SK-N-SH (cell line): Measurements from ENCODE around the gene ERBB2. TPM values are rescaled to one million over a fixed set of nuclear protein-coding genes. Genes with fewer than 3 reads are reported as not detected.

ENCODE experiments used
- CTCF ChIA-PET: fragments of 300-600, 350-600 bp; formaldehyde crosslinking; extraction: SDS; loops from one replicate; lab custom pipeline; 2021; lab: Yijun Ruan, JAX
- POLR2A ChIA-PET: fragments of 350-600 bp; sonication (Branson Sonifier 250); formaldehyde crosslinking; extraction: SDS; loops from one replicate; lab custom pipeline; 2020; ENCODE audit warnings: antibody characterized with exemption, inconsistent platforms; lab: Yijun Ruan, JAX
- DNase-seq: peaks from one replicate; pipeline ENCODE4 v3.0.0; 2012
- H2AFZ ChIP-seq: fragments of 200-600 bp; sonication (generic); 2 replicates; pipeline ENCODE4 v1.8.1; 2016; ENCODE audit warnings: antibody characterized with exemption, mild to moderate bottlenecking, low read depth
- H3F3A ChIP-seq: fragments of 200-600 bp; sonication (generic); replicated peaks from 2 replicates; pipeline ENCODE3; 2016; ENCODE audit warnings: antibody characterized with exemption, mild to moderate bottlenecking; ENCODE audit not compliant: insufficient read depth
- H3K27ac ChIP-seq, 2 experiments: fragments of 200-500 bp in 1 of 2; fragments of 200-600 bp in 1 of 2; sonication (Bioruptor generic) in 1 of 2; sonication (generic), shearing (Covaris generic) in 1 of 2; 2 replicates each; pipeline versions ENCODE4 v1.5.1 to v1.6.1; 2014 to 2016; ENCODE audit warnings: low read depth in 2 of 2, inconsistent platforms in 1 of 2, low read length in 1 of 2, mild to moderate bottlenecking in 1 of 2, mixed read lengths in 1 of 2
- H3K27me3 ChIP-seq: fragments of 200-600 bp; sonication (generic), shearing (Covaris generic); 2 replicates; pipeline ENCODE4 v1.6.1; 2016; ENCODE audit warnings: mixed run types; ENCODE audit not compliant: insufficient read depth
- H3K36me3 ChIP-seq, 2 experiments: fragments of 200-500 bp in 1 of 2; fragments of 200-600 bp in 1 of 2; sonication (Bioruptor generic) in 1 of 2; sonication (generic) in 1 of 2; replicated peaks in 1 of 2; 2 replicates each; pipeline versions ENCODE3 to v1.5.1; 2014 to 2016; ENCODE audit warnings: low read length in 1 of 2, mild to moderate bottlenecking in 1 of 2; ENCODE audit not compliant: insufficient read depth in 2 of 2, control insufficient read depth in 1 of 2
- H3K4me1 ChIP-seq, 2 experiments: fragments of 200-500 bp in 1 of 2; fragments of 200-600 bp in 1 of 2; sonication (Bioruptor generic) in 1 of 2; sonication (generic), shearing (Covaris generic) in 1 of 2; 2 replicates each; pipeline versions ENCODE4 v1.5.1 to v1.6.1; 2014 to 2016; ENCODE audit warnings: low read depth in 1 of 2, low read length in 1 of 2, mixed run types in 1 of 2; ENCODE audit not compliant: insufficient read depth in 2 of 2, control insufficient read depth in 1 of 2
- H3K4me2 ChIP-seq: fragments of 200-600 bp; sonication (generic), shearing (Covaris generic); 2 replicates; pipeline ENCODE4 v1.6.1; 2017; ENCODE audit warnings: mixed run types
- H3K4me3 ChIP-seq, 2 experiments: fragments of 200-500 bp in 1 of 2; fragments of 200-600 bp in 1 of 2; sonication (Bioruptor generic) in 1 of 2; sonication (generic), shearing (Covaris generic) in 1 of 2; 2 replicates each; pipeline versions ENCODE4 v1.5.1 to v1.8.1; 2014 to 2016; ENCODE audit warnings: low read depth in 2 of 2, inconsistent platforms in 1 of 2, low read length in 1 of 2, mild to moderate bottlenecking in 1 of 2, mixed read lengths in 1 of 2, moderate library complexity in 1 of 2
- H3K79me2 ChIP-seq: fragments of 200-600 bp; sonication (generic); 2 replicates; pipeline ENCODE4 v1.8.1; 2017; ENCODE audit warnings: mild to moderate bottlenecking; ENCODE audit not compliant: insufficient read depth
- H3K9ac ChIP-seq: fragments of 200-600 bp; sonication (generic); 2 replicates; pipeline ENCODE4 v1.6.1; 2017; ENCODE audit warnings: mixed run types
- H3K9me2 ChIP-seq: fragments of 200-600 bp; sonication (generic); 2 replicates; pipeline ENCODE4 v1.6.1; 2017; ENCODE audit warnings: mixed run types
- H3K9me3 ChIP-seq: fragments of 200-600 bp; sonication (generic); 2 replicates; pipeline ENCODE4 v1.6.1; 2017; ENCODE audit warnings: mixed run types, mild to moderate bottlenecking, moderate library complexity
- H4K20me1 ChIP-seq: fragments of 200-600 bp; sonication (generic); 2 replicates; pipeline ENCODE4 v1.6.1; 2017; ENCODE audit warnings: mild to moderate bottlenecking, mixed run types; ENCODE audit not compliant: insufficient read depth
- ELF1 ChIP-seq: IDR thresholded peaks from 2 replicates; pipeline ENCODE4 v1.4.0; 2012
- EP300 ChIP-seq, 2 experiments: IDR thresholded peaks; 2 replicates each; pipeline versions ENCODE4 v1.4.0 to v1.6.1; 2012; ENCODE audit warnings: borderline replicate concordance in 1 of 2, low read depth in 1 of 2, low read length in 1 of 2
- JUND ChIP-seq: IDR thresholded peaks from 2 replicates; pipeline ENCODE4 v1.4.0; 2012
- RXRA ChIP-seq: IDR thresholded peaks from 2 replicates; pipeline ENCODE4 v1.4.0; 2012; ENCODE audit warnings: low read depth, mild to moderate bottlenecking, borderline replicate concordance
- YY1 ChIP-seq: IDR thresholded peaks from 2 replicates; pipeline ENCODE4 v1.4.0; 2012; ENCODE audit warnings: low read depth, mild to moderate bottlenecking
- WGBS: methylation state at CpG from one replicate; pipeline ENCODE4 v1.1.6; 2017; ENCODE audit warnings: low lambda C conversion rate; 5-methylcytosine and 5-hydroxymethylcytosine counted together
- polyA plus RNA-seq, 3 experiments: library from polyadenylated mRNA; depleted of rRNA; stranded (reverse); fragments of >200 nt; gene quantifications; 2 replicates each; pipeline ENCODE4 v1.2.3, GENCODE V29; 2012
- TF ChIP-seq, protein P1 (sequence below): IDR thresholded peaks from 2 replicates; pipeline ENCODE4 v1.6.1; 2012; ENCODE audit warnings: mild to moderate bottlenecking, low read depth, low read length, moderate library complexity
- TF ChIP-seq, protein P2 (sequence below): IDR thresholded peaks from 2 replicates; pipeline ENCODE4; 2012
- TF ChIP-seq, protein P3 (sequence below): IDR thresholded peaks from 2 replicates; pipeline ENCODE4 v1.4.0; 2012; ENCODE audit warnings: low read depth, borderline replicate concordance
- TF ChIP-seq, protein P4 (sequence below): fragments of 150-350 bp; IDR thresholded peaks from 2 replicates; pipeline ENCODE4 v1.6.1; 2016; ENCODE audit warnings: mild to moderate bottlenecking, low read depth, low read length

The ERBB2 gene
- polyA plus RNA-seq, 1 of the 3 experiments (the other 2 are of a cell fraction): 1.9 TPM

DNA sequence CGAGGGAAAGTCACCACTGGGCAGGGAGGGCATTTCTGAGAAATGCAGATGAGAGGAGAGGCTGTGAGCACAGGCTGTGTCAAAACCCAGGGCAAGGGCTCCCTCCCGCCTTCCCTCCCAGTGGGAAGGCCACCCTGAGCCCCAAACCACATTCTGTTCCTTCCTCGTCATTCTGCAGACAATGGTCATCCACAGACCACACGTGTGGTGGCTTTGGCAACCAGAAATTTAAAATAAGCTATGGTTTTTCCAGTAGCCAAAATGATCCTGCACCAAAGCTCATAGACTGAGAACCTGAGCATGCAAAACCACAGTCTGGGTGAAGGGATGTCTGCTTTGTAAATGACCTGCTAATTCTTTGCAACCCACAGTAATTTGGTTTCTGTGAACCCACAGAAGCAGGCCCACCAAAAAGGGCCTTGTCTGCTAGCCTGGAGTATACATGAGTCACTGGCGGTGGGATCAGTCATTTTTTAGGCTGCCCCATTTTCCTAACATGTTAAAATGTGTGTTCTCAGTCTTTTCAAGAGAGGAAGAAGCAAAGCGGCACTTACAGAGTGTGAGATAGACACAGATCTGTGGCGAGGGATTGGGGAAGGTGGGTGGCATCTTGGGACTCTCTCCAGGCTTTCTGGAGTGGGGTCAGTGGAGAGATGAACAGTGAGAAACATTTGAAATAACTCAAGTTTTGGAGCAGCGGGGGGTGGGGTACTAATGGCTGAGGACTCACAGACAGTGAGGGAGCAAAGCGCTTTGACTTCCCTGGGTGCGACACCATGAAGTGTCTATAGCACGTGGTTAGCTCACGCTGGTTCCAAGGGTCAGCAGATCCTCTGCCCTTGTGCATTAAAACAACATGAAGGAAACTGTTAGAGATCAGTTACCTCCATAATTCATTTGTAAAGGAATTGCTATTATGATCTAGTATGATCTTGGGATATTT is 58.3 kb downstream of the ERBB2 start:
- H3F3A ChIP-seq: peaks cover 5% of the 10 kb centered on the region
- no peaks in the 10 kb centered on the region for H4K20me1 ChIP-seq
- H3K9me2 ChIP-seq: no peaks in the 10 kb centered on the region
- no peaks in the 10 kb centered on the region for H3K36me3 ChIP-seq
- TF ChIP-seq, protein P1, sequence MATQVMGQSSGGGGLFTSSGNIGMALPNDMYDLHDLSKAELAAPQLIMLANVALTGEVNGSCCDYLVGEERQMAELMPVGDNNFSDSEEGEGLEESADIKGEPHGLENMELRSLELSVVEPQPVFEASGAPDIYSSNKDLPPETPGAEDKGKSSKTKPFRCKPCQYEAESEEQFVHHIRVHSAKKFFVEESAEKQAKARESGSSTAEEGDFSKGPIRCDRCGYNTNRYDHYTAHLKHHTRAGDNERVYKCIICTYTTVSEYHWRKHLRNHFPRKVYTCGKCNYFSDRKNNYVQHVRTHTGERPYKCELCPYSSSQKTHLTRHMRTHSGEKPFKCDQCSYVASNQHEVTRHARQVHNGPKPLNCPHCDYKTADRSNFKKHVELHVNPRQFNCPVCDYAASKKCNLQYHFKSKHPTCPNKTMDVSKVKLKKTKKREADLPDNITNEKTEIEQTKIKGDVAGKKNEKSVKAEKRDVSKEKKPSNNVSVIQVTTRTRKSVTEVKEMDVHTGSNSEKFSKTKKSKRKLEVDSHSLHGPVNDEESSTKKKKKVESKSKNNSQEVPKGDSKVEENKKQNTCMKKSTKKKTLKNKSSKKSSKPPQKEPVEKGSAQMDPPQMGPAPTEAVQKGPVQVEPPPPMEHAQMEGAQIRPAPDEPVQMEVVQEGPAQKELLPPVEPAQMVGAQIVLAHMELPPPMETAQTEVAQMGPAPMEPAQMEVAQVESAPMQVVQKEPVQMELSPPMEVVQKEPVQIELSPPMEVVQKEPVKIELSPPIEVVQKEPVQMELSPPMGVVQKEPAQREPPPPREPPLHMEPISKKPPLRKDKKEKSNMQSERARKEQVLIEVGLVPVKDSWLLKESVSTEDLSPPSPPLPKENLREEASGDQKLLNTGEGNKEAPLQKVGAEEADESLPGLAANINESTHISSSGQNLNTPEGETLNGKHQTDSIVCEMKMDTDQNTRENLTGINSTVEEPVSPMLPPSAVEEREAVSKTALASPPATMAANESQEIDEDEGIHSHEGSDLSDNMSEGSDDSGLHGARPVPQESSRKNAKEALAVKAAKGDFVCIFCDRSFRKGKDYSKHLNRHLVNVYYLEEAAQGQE: no peak
- TF ChIP-seq, protein P2, sequence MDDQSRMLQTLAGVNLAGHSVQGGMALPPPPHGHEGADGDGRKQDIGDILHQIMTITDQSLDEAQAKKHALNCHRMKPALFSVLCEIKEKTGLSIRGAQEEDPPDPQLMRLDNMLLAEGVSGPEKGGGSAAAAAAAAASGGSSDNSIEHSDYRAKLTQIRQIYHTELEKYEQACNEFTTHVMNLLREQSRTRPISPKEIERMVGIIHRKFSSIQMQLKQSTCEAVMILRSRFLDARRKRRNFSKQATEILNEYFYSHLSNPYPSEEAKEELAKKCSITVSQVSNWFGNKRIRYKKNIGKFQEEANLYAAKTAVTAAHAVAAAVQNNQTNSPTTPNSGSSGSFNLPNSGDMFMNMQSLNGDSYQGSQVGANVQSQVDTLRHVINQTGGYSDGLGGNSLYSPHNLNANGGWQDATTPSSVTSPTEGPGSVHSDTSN: no peak
- TF ChIP-seq YY1: no peak
- TF ChIP-seq EP300 (IDR thresholded peaks at IDR 0.05; ENCODE audit: borderline replicate concordance in 1 of 2, low read depth in 1 of 2, low read length in 1 of 2): no peak
- TF ChIP-seq RXRA: no peak
- TF ChIP-seq, all 33 proteins: peak for 0
- POLR2A ChIA-PET: no interaction called here
- WGBS: 34% methylated on average over 12 of the region's 12 CpGs
- CTCF ChIA-PET: interaction anchor here (1.0 to 1.1 kb wide), 3 partner anchors 28 to 136 kb away, joined by 3 to 5 read pairs (median 3); partner anchors contain the start of gene MIEN1
- Histone ChIP-seq H3K27ac (no peak overlapping the region), H3K9me3 (no peaks in the 10 kb centered on the region), H3K27me3 (peaks cover 50% of the 10 kb centered on the region; the same call in 1 of the 2 replicates), H3K9ac (no peak overlapping the region), H3K4me2 (no peak overlapping the region), H3K4me3 (no peak overlapping the region), H2AFZ (no peak overlapping the region), H3K4me1 (peaks cover 0 to 4% of the 10 kb centered on the region in 2 experiments; a peak in 1 of 4 replicates), H3K79me2 (no peaks in the 10 kb centered on the region)
- DNase-seq: no peak

DNA sequence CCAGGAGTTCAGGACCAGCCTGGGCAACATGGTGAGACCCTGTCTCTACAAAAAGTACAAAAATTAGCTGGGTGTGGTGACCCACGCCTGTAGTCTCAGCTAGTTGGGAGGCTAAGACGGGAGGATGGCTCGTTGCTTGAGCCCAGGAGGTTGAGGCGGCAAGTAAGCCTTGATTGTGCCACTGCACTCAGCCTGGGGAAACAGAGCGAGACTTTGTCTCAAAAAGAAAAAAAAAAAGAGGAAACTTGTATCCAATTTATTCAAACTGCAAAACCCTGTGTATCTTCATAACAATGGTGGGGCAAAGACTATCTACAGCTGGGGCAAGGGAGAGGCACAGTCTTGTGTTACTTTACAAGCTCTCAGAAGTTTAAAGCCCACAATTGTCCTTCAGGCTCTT is 59.3 kb downstream of the ERBB2 start:
- Histone ChIP-seq H4K20me1 (no peaks in the 10 kb centered on the region), H3K27ac (no peak overlapping the region), H2AFZ (no peak overlapping the region), H3K36me3 (no peaks in the 10 kb centered on the region), H3K27me3 (peaks cover 57% of the 10 kb centered on the region; the same call in 1 of the 2 replicates), H3K9me2 (no peaks in the 10 kb centered on the region), H3K9me3 (no peaks in the 10 kb centered on the region), H3K4me3 (no peak overlapping the region), H3K9ac (no peak overlapping the region), H3K4me1 (no peaks in the 10 kb centered on the region; a peak in 1 of 4 replicates), H3K4me2 (no peak overlapping the region), H3K79me2 (no peaks in the 10 kb centered on the region), H3F3A (peaks cover 5% of the 10 kb centered on the region)
- ChIA-PET CTCF (interaction anchor here (1.0 to 1.7 kb wide), 3 partner anchors 29 to 138 kb away, joined by 3 to 8 read pairs (median 3); partner anchors contain the start of gene MIEN1), POLR2A (no interaction called here)
- 21% methylated on average over 5 of the region's 5 CpGs for WGBS
- TF ChIP-seq JUND: no peak
- no peak for TF ChIP-seq YY1
- TF ChIP-seq, protein P3, sequence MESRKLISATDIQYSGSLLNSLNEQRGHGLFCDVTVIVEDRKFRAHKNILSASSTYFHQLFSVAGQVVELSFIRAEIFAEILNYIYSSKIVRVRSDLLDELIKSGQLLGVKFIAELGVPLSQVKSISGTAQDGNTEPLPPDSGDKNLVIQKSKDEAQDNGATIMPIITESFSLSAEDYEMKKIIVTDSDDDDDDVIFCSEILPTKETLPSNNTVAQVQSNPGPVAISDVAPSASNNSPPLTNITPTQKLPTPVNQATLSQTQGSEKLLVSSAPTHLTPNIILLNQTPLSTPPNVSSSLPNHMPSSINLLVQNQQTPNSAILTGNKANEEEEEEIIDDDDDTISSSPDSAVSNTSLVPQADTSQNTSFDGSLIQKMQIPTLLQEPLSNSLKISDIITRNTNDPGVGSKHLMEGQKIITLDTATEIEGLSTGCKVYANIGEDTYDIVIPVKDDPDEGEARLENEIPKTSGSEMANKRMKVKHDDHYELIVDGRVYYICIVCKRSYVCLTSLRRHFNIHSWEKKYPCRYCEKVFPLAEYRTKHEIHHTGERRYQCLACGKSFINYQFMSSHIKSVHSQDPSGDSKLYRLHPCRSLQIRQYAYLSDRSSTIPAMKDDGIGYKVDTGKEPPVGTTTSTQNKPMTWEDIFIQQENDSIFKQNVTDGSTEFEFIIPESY: no peak
- no peak for TF ChIP-seq ELF1
- TF ChIP-seq, protein P4, sequence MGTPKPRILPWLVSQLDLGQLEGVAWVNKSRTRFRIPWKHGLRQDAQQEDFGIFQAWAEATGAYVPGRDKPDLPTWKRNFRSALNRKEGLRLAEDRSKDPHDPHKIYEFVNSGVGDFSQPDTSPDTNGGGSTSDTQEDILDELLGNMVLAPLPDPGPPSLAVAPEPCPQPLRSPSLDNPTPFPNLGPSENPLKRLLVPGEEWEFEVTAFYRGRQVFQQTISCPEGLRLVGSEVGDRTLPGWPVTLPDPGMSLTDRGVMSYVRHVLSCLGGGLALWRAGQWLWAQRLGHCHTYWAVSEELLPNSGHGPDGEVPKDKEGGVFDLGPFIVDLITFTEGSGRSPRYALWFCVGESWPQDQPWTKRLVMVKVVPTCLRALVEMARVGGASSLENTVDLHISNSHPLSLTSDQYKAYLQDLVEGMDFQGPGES: no peak
- TF ChIP-seq, protein P1: no peak
- DNase-seq: no peak
